Stimulated activated CD4-positive, alpha-beta T cell treated with anti-CD3 and anti-CD28 coated beads, Interleukin-4, amount 100 ng/mL, for 48 hours (primary cell): ENCODE results near the gene HLA-DRA.
"Not testable (repeated sequence)": the region's sequence is repeated elsewhere in the genome, so short reads cannot be mapped to it uniquely, and the experiment has no call there.

Experiments
- DNase-seq, 2 donors: peaks; one replicate each; pipeline ENCODE4 v3.0.0-alpha.2; 2020; ENCODE audit warnings: low read depth in 2 of 2

Gene HLA-DRA

GRCh38 chr6:32431142-32431541 is 8.5 kb upstream of the HLA-DRA start:
- no peak for DNase-seq

GRCh38 chr6:32432050-32432450 is 7.6 kb upstream of the HLA-DRA start:
- no peak for DNase-seq

- DNase-seq, result not testable (repeated sequence)
Observed at GRCh38 chr6:32433950-32434349, 5.7 kb upstream of the HLA-DRA start.

DNA sequence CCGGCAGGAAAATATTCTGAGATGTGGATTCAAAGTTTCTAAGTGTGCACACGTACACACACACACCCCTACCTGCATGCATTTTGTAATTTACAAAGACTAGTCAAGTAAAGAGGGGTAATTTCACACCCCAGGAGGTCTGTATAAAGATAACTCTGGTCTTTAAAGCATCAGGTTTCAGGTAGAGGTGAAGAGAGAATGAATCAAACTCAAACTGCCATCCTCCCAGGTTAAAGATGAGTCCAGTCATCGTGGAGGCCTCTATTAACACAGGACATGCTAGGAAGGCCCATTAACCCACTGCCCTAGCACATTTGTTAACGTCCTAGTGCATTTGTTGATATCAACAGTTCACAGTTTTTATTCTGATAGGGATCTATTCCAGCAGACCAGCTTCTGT is 3.5 kb upstream of the HLA-DRA start:
- DNase-seq, result no peak

DNA sequence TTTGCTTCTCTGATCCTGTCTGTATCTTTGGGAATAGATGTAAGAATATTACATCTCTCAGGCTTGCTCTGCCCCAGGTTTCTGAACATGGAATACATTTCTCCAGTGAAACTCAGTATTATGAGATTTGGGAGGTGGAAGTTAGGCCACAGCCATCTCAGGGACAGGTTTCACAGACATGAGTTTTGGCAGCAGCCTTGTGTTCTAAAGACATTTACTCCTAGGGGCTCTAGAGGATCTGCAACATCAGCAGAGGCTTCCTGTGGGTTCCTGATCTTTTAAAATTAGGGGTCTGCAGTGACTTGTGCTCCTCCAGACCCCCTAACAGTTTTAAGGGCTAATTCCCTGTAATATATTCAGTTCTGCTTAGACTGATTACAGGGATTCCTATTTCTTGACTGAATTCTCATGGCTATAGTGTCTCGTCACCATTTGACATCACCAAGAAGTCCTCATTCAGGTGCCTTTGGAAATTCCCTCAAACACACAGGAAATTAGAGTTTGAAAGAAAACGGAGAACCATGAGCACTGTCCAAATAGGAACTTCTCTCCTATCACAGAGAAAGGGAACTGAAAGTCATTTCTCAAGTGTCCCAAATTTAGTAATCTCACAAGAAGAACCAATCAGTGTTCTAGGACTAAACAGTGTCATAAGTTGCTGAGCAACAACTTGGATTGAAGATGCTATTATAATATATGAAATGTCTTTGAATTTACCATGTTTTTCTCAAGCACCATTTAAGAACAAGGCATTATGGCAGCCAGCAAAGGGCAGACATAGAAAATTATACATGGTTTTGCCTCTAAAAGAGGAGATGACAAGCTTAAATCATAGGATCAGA is 2.5 kb upstream of the HLA-DRA start:
- no peak for DNase-seq

DNA sequence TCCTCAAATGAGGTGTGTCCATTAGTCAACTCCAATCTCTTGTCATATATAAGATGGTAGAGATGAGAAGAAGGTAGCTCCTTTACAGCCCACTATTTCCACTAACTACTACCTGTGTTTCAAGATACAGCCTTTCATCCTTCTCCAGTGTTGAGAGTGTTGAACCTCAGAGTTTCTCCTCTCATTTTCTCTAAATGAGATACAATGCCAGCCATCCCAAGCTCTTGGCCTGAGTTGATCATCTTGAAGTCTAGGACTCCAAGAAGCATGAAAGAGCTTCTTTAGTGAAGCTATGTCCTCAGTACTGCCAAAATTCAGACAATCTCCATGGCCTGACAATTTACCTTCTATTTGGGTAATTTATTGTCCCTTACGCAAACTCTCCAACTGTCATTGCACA is 548 bp upstream of the HLA-DRA start:
- DNase-seq, result no peak

DNA sequence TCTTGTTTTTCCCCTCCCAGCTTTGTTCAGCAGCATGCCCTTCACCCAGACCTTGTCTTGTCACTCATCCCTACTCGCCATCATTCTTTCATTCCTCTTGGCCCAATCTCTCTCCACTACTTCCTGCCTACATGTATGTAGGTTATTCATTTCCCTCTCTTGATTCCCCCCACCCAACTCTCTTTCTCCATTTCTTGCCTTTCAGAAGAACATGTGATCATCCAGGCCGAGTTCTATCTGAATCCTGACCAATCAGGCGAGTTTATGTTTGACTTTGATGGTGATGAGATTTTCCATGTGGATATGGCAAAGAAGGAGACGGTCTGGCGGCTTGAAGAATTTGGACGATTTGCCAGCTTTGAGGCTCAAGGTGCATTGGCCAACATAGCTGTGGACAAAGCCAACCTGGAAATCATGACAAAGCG is 2.6 kb downstream of the HLA-DRA start:
- no peak for DNase-seq

- no peak for DNase-seq
Observed at GRCh38 chr6:32442977-32443552, 3.4 kb downstream of the HLA-DRA start.

GRCh38 chr6:32444433-32444832 is 4.7 kb downstream of the HLA-DRA start:
- no peak for DNase-seq

DNA sequence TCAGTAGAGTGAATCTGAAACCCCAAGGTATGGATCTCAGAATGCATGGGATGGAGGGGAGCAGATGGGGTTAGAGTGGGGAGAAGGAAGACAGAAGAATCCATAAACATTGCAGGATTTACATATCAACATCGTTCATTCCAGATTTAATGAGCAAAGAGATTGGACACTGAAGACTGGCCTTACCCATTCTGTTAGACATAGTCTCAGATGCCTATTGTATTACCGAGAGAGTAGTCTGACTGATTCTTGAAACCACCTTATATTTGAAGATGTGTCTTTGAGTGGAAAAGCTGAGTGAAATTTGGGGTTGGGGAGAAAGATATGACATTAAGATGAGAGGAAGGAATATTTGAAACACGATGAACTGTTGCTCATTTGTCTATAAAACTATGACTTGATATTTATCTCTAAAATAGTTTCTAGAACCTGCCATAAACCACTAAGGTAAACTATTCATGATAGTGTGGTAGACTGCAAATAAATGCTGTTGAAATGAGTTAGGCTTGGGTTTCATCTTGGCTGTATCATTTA is 5.7 kb downstream of the HLA-DRA start:
- no peak for DNase-seq

DNA sequence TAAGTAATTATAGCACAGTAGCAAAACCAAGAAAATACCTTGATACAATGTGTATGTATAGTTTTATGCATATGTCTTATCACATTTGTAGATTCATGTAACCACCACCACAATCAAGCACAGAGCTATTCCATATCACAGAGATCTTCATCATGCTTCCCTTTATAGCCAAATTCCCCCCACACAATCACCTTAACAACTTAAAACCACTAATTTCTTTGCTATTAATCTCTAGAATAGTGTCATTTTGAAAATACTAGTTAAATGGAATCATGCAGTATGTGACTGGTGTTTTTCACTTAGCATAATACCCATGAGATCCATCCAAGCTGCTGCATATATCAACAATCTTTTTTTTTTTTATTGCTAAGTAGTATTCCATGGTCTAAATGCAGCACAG is 8.2 kb downstream of the HLA-DRA start:
- no peak for DNase-seq

GRCh38 chr6:32449088-32449736 is 9.5 kb downstream of the HLA-DRA start:
- DNase-seq, result no peak

DNA sequence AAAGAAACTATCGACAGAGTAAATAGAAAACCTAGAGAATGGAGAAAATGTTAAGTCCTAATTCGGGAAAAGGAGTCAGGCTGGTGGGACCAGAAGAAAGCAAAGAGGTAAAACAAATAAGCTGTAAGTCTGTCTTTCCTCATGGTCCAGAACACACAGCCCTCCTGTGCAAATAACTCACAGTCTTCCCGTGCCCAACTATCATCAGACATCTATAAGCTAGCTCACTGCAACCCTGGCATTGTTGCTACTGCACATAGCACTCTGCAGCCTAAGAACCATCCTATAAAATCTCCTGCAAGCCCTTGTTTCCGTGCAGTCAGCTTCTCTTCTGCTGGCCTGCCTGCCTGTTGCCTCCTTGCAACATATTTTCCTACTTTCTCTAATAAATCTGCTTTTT is 17.4 kb downstream of the HLA-DRA start:
- DNase-seq, result no peak

GRCh38 chr6:32459781-32460424 is 20.2 kb downstream of the HLA-DRA start:
- DNase-seq, result no peak

DNA sequence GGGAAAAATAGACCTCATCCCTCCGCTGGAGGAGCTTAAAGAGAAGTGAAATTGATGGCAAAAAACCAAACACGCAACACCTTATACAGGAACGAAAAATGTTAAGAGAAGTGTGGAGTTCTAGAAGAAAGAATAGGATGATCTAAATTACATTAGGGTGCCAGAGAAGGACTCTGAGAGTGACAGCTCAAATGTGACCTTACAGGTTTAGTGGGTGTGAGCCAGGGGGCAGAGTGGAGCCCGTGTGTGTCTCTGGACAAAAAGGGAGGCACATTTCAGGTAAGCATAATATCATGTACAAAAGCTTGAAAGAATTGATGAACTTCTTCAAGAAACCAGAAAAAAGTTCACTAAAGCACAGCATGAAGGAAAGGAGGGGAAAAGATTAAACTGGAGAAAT is 20.8 kb downstream of the HLA-DRA start:
- no peak for DNase-seq

DNA sequence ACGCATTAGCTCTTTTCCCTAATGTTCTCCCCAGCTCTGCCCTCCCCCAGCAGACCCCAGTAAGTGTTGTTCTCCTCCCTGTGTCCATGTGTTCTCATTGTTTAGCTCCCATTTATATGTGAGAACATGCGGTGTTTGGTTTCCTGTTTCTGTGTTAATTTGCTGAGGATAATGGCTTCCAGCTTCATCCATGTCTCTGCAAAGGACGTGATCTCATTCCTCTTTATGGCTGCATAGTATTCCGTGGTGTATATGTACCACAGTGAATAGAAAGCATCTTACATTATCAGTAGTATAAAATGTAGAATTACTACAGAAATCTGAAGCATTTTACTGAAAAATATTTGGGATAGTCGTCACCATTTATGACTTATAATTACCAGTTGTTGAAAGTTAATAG is 21.8 kb downstream of the HLA-DRA start:
- DNase-seq, result no peak

DNA sequence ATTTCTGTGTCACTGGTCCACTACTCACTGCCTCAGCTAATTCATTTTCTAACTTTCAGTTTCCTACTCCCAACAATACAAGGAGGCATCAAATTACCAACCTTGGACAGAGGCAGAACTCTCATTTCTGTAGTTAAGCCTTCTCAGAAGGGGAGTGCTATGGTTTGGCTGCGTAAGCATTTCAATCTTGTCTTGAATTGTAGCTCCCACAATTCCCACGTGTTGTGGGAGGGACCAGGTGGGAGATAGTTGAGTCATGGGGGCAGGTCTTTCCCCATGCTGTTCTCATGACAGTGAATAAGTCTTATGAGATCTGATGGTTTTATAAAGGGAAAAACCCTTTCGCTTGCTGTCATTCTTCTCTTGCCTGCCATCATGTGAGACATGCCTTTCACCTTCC is 22.9 kb downstream of the HLA-DRA start:
- DNase-seq, result peak; percentile 33 to 71

DNA sequence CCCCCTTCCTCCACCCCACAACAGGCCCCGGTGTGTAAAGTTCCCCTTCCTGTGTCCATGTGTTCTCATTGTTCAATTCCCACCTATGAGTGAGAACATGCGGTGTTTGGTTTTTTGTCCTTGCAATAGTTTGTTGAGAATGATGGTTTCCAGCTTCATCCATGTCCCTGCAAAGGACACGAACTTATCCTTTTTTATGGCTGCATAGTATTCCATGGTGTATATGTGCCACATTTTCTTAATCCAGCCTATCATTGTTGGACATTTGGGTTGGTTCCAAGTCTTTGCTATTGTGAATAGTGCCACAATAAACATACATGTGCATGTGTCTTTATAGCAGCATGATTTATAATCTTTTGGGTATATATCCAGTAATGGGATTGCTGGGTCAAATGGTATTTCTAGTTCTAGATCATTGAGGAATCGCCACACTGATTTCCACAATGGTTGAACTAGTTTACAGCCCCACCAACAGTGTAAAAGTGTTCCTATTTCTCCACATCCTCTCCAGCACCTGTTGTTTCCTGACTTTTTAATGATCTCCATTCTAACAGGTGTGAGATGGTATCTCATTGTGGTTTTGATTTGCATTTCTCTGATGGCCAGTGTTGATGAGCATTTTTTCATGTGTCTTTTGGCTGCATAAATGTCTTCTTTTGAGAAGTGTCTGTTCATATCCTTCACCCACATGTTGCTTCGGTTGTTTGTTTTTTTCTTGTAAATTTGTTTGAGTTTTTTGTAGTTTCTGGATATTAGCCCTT is 28.2 kb downstream of the HLA-DRA start:
- DNase-seq, result not testable (repeated sequence)

GRCh38 chr6:32472781-32473375 is 33.2 kb downstream of the HLA-DRA start:
- no peak for DNase-seq

GRCh38 chr6:32473376-32474348 is 34.0 kb downstream of the HLA-DRA start:
- not testable (repeated sequence) for DNase-seq
